Adrenal gland (tissue), 12 donors: ENCODE measurements around the gene C1QL3. TPM values are rescaled to one million over a fixed set of nuclear protein-coding genes. Genes with fewer than 3 reads are reported as not detected.
A peak's percentile ranks its signal among the peaks of the same experiment; 100 is the strongest.

ENCODE experiments used
- DNase-seq, 7 donors: peaks; one replicate each; pipeline ENCODE4 v3.0.0-alpha.2; 2019 to 2020
- H3K27ac ChIP-seq, 5 donors: fragments of 200-600 bp; sonication (generic) in 4 of 5; 1 replicate in 3 of 5; 2 replicates in 2 of 5; pipeline versions ENCODE4 v1.5.1 to v1.8.0; 2016 to 2020; ENCODE audit warnings: mild to moderate bottlenecking in 1 of 5
- H3K27me3 ChIP-seq: fragments of 200-600 bp; 2 replicates; pipeline ENCODE4 v1.8.0; 2021
- H3K36me3 ChIP-seq, 2 donors: fragments of 200-600 bp; replicated peaks in 1 of 2; 1 replicate in 1 of 2; 2 replicates in 1 of 2; pipeline versions ENCODE4 v1.5.1 to v1.8.0; 2018 to 2022
- H3K4me1 ChIP-seq, 2 donors: fragments of 200-600 bp; replicated peaks in 1 of 2; 1 replicate in 1 of 2; 2 replicates in 1 of 2; pipeline versions ENCODE4 v1.5.1 to v1.8.0; 2018 to 2021
- H3K4me3 ChIP-seq, 4 donors: fragments of 200-600 bp; sonication (generic) in 3 of 4; one replicate each; pipeline ENCODE4 v1.5.1; 2016 to 2018
- H3K9me3 ChIP-seq, 3 donors: fragments of 200-600 bp; sonication (generic) in 1 of 3; replicated peaks in 1 of 3; 1 replicate in 2 of 3; 2 replicates in 1 of 3; pipeline versions ENCODE4 v1.5.1 to v1.8.0; 2016 to 2021
- POLR2A ChIP-seq, 2 donors: fragments of 450-650 bp; IDR thresholded peaks; one replicate each; pipeline ENCODE4 v1.6.1; 2017; ENCODE audit warnings: antibody characterized with exemption in 2 of 2, mild to moderate bottlenecking in 2 of 2, moderate library complexity in 1 of 2
- whole genome bisulfite sequencing, 4 donors: extraction: QIAGEN DNeasy Blood & Tissue Kit in 2 of 4; methylation state at CpG; one replicate each; pipeline versions ENCODE4 v1.1.5 to v1.1.7; 2013 to 2017; 5-methylcytosine and 5-hydroxymethylcytosine counted together
- intact Hi-C, 2 donors: fragments of 100-400 bp; cut with DNase I; formaldehyde crosslinking; loops; one replicate each; pipeline versions ENCODE4 v1.14.1 to v1.15.0; 2022 to 2023
- polyA plus RNA-seq, 3 donors: library from polyadenylated mRNA; stranded (reverse); fragments of 200-250 nt in 2 of 3; fragments of 350-450 nt in 1 of 3; fragmentation: Illumina TruSeq in 1 of 3; extraction: RNeasy Lipid Tissue Mini Kit (QIAGEN cat#74804) in 1 of 3; gene quantifications; one replicate each; pipeline ENCODE4 v1.2.3, GENCODE V29; 2013 to 2014
- total RNA-seq, 9 donors: library from RNA; depleted of rRNA in 4 of 9; stranded (reverse); fragments of >200 nt in 4 of 9; fragments of 120-200 nt in 1 of 9; fragmentation: NEBNext Ultra II Directional in 1 of 9; extraction: Animal tissue kit (Norgen Biotek cat#: 25700) in 1 of 9; gene quantifications; one replicate each; pipeline versions ENCODE4 v1.1.0 to v1.2.4, GENCODE V29; 2013 to 2023
- TF ChIP-seq, protein P1 (sequence below), 6 experiments: fragments of 450-650 bp in 4 of 6; fragments of 200-600 bp in 2 of 6; sonication (generic) in 1 of 6; IDR thresholded peaks; 1 replicate in 5 of 6; 2 replicates in 1 of 6; pipeline versions ENCODE4 v1.5.1 to v1.8.0; 2016 to 2021; ENCODE audit warnings: antibody characterized with exemption in 6 of 6, mild to moderate bottlenecking in 2 of 6, moderate library complexity in 1 of 6
- donor health status: healthy with polysubstance abuse.
- donor health status: Bipolar disorder and iron deficiency.
- donor health status: DM: yes; HTN: yes; CAD: no.
- donor health status: DM: no; HTN: no; CAD: no.
- donor health status: DM: no; HTN: no; CAD: no.
- donor health status: DM: yes; HTN: yes; CAD: no.

C1QL3 gene
- total and polyA plus RNA-seq, 12 donors = 0.11 to 1.3 (median 0.49) TPM; not detected in 6

DNA sequence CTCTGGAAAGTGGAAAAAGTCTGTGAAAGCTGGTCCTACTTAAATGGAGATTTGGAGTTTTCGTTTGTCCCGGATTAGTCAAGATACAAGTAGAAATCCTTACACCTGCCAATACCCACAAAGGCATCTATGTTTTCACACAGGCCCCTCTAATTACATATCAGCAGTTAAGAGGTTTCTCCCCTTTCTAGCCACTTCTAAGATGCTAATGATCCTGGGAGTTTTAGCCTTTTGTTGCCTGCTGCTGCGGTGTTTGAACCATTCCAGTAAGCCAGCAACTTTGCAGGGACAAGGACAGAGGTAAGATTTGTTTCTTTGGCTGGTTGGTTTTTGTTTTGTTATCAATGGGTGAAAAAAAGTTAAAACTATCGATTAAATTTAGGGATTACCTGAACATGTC lies 5.8 kb upstream of the C1QL3 start:
- Histone ChIP-seq H3K27me3 (no peaks in the 10 kb centered on the region), H3K4me1 (no peaks in the 10 kb centered on the region), H3K27ac (no peak overlapping the region), H3K4me3 (no peak overlapping the region), H3K9me3 (no peaks in the 10 kb centered on the region), H3K36me3 (no peaks in the 10 kb centered on the region)
- DNase-seq = no peak
- intact Hi-C loops = no loop called here
- no peak for TF ChIP-seq POLR2A (IDR thresholded peaks at IDR 0.05)
- TF ChIP-seq, protein P1, sequence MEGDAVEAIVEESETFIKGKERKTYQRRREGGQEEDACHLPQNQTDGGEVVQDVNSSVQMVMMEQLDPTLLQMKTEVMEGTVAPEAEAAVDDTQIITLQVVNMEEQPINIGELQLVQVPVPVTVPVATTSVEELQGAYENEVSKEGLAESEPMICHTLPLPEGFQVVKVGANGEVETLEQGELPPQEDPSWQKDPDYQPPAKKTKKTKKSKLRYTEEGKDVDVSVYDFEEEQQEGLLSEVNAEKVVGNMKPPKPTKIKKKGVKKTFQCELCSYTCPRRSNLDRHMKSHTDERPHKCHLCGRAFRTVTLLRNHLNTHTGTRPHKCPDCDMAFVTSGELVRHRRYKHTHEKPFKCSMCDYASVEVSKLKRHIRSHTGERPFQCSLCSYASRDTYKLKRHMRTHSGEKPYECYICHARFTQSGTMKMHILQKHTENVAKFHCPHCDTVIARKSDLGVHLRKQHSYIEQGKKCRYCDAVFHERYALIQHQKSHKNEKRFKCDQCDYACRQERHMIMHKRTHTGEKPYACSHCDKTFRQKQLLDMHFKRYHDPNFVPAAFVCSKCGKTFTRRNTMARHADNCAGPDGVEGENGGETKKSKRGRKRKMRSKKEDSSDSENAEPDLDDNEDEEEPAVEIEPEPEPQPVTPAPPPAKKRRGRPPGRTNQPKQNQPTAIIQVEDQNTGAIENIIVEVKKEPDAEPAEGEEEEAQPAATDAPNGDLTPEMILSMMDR (IDR thresholded peaks at IDR 0.05) = no peak
- WGBS, 4 donors = 66 to 75% (median 71%) methylated on average over 4 of the region's 4 CpGs

DNA sequence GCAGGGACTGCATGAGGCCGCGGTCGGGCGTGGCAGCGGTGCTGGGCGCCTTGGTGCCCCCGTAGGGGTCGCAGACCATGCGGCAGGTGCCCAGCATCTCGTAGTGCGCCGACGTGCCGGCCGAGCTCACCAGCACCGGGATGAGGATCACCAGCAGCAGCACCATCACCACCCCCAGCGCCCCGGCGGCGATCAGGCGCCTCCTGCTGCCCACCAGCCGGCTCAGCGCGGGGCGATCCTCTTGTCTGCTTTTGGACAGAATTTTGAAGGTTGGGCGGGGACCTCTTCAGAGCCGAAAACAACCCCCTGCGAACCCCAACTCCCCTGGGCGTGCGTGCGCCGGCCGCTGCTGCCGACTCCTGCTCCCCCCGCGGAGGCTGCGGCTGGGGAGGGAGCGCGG lies 779 bp downstream of the C1QL3 start:
- H3K9me3 ChIP-seq = no peaks in the 10 kb centered on the region
- TF ChIP-seq POLR2A (IDR thresholded peaks at IDR 0.05) = no peak
- TF ChIP-seq, protein P1 (IDR thresholded peaks at IDR 0.05) = no peak
- H3K27ac ChIP-seq = no peak overlapping the region
- H3K4me1 ChIP-seq = peaks cover 12 to 19% of the 10 kb centered on the region in 2 donors
- H3K36me3 ChIP-seq = no peaks in the 10 kb centered on the region
- 0 to 2% (median 1%) methylated on average over 1 to 39 of the region's 39 CpGs for WGBS, 4 donors
- peak in 2 of 7 donors; percentile 22 for DNase-seq
- peak overlapping the region in 2 of 4 donors; percentile 30 to 68 for H3K4me3 ChIP-seq
- peaks cover 19% of the 10 kb centered on the region for H3K27me3 ChIP-seq
- intact Hi-C loops = no loop called here

DNA sequence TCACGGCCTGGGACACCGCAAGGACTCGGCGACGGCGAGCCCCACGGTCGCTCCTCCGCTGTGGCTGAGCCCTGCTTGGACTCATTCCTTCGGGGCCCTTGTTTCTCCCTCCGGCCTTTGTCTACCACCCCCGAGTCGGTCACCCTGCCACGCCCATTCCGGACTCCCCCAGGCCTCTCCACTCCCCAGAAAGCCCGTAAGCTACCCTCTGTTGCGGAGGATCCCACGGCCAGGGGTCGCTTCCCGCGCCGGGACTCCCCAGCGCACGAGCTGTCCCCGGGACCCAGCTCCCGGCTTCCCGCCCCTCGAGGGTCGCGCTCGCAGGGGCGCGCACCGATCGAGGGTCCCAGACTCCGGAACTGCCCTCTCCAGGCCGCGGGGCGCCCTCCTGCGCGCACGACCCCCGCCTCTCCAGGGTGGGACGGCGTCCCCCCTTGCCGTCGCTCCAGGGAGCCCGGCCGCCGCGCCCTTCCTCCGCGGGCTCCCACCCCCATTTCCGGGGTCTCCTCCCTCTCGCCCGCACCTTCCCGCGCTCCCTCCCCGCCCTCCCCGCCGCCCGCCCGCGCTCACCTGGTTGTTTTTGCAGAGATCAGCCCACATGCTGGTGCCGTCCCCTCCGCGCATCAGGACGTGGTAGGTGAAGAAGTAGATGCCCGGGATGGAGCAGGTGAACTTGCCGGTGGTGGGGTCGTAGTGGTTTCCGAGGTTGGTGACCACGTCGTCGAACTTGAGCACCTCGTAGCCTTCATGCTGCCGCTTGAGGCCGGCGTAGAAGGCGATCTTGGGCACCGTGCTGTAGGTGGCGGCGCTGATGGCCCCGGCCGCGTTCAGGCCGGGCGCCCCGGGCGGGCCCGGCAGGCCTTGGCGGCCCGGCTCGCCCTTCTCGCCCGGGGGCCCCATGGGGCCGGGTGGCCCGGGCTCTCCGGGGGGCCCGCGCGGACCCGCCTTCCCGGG lies 1.5 kb downstream of the C1QL3 start:
- 4 to 9% (median 5%) methylated on average over 30 to 104 of the region's 104 CpGs for WGBS, 4 donors
- H3K27ac ChIP-seq = no peak overlapping the region
- peak overlapping the region in 1 of 4 donors; percentile 68 for H3K4me3 ChIP-seq
- no peaks in the 10 kb centered on the region for H3K9me3 ChIP-seq
- H3K36me3 ChIP-seq = no peaks in the 10 kb centered on the region
- intact Hi-C loops = loop anchor here in 1 of 2 donors (10.0 kb wide), 1 partner anchor 75 kb away; no protein-coding TSS in a partner anchor
- TF ChIP-seq POLR2A (IDR thresholded peaks at IDR 0.05) = no peak
- TF ChIP-seq, protein P1 (IDR thresholded peaks at IDR 0.05) = no peak
- peaks cover 12 to 19% of the 10 kb centered on the region in 2 donors for H3K4me1 ChIP-seq
- no peak for DNase-seq
- peaks cover 19% of the 10 kb centered on the region for H3K27me3 ChIP-seq

DNA sequence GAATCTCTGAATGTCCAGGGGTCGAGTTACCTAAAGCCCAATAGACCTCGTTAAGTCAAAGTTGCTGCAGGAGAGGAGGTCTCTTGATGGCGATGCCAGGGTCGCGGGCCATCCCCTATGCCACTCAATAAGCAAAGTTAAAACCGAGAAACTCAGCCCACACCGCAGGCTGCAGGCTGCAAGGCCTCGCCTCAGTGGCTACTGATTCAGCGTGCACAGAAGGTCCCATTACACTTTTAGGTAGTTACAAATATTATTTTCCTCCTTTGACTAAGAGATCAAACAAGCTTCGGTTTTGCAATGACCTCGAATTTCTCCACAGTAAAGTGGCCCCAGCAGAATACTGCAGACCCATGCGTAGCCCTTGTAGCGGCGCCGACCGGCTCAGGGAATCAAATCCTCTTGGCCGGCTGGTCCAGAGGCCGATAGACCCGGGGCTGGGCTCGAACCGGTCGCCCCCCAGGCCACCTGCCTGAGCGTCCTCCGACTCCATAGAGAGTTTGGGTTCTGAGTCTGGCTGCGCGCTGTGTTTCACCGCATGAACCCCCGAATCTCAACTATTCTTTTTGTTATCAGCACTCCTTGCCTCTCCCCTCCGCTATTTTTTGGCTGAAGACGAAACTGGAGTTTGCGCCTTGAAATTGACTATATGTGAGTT lies 2.3 kb downstream of the C1QL3 start:
- no peak overlapping the region for H3K4me3 ChIP-seq
- H3K36me3 ChIP-seq = no peaks in the 10 kb centered on the region
- H3K27ac ChIP-seq = no peak overlapping the region
- WGBS, 4 donors = 36 to 49% (median 44%) methylated on average over 19 to 31 of the region's 31 CpGs
- peaks cover 12 to 19% of the 10 kb centered on the region in 2 donors for H3K4me1 ChIP-seq
- no peak for TF ChIP-seq POLR2A (IDR thresholded peaks at IDR 0.05)
- TF ChIP-seq, protein P1 (IDR thresholded peaks at IDR 0.05) = no peak
- DNase-seq = peak in 1 of 7 donors; percentile 7
- H3K9me3 ChIP-seq = no peaks in the 10 kb centered on the region
- H3K27me3 ChIP-seq = peaks cover 19% of the 10 kb centered on the region
- intact Hi-C loops = loop anchor here in 1 of 2 donors (10.0 kb wide), 1 partner anchor 75 kb away; no protein-coding TSS in a partner anchor
